Right lobe of liver (tissue), 4 donors: ENCODE data around the gene CELA3A.

Source experiments
- CTCF ChIP-seq, 4 donors: fragments of 200-600 bp in 3 of 4; fragments of 450-650 bp in 1 of 4; IDR thresholded peaks; one replicate each; pipeline versions ENCODE4 v1.5.1 to v1.8.0; 2016 to 2022; ENCODE audit warnings: antibody characterized with exemption in 4 of 4, mild to moderate bottlenecking in 2 of 4
- POLR2A ChIP-seq: fragments of 450-650 bp; IDR thresholded peaks from one replicate; pipeline ENCODE4 v1.6.1; 2017; ENCODE audit warnings: antibody characterized with exemption, mild to moderate bottlenecking
- donor health status: DM: no; HTN: no; CAD: no.
- donor health status: DM: no; HTN: no; CAD: no.
- donor health status: DM: no; HTN: yes; CAD: no.

GRCh38 chr1:21955058-21955457, 46.4 kb upstream of the CELA3A start:
- TF ChIP-seq CTCF (IDR thresholded peaks at IDR 0.05) (no peak), POLR2A (no peak)
